K562 (cell line): ENCODE results near the gene HPGDS. TPM values are rescaled to one million over a fixed set of nuclear protein-coding genes. Genes with fewer than 3 reads are reported as not detected.
A peak's percentile ranks its signal among the peaks of the same experiment; 100 is the strongest.

Experiments used
- ATAC-seq: fragments of 200-7000 bp; cut with Tn5 transposase; 3 replicates; pipeline ENCODE4 v1.9.1; 2020; ENCODE audit warnings: moderate library complexity
- BruUV-seq: library from RNA; stranded (reverse); fragments of 400-500 nt; replicated peaks from 2 replicates; lab custom pipeline; 2021; lab: Mats Ljungman, UMichigan
- CTCF ChIA-PET: fragments of 300-600 bp; formaldehyde crosslinking; extraction: SDS; loops from one replicate; lab custom pipeline; 2021; ENCODE audit warnings: low intra/inter-chr PET ratio; lab: Yijun Ruan, JAX
- POLR2A ChIA-PET: fragments of 300-600, 350-650 bp; sonication (Branson Sonifier 250); formaldehyde crosslinking; extraction: SDS; loops from one replicate; lab custom pipeline; 2021; ENCODE audit warnings: antibody characterized with exemption, inconsistent platforms; lab: Yijun Ruan, JAX
- DNase-seq, 4 experiments: peaks; one replicate each; pipeline versions ENCODE4 v3.0.0 to v3.0.0-alpha.2; 2011 to 2018; ENCODE audit warnings: low spot score in 3 of 4, mixed read lengths in 3 of 4; ENCODE audit errors: extremely low read depth in 1 of 4
- FAIRE-seq: peaks from 2 replicates; lab custom pipeline; 2011; peaks lifted over from hg19 to GRCh38; lab: Jason Lieb, UNC
- H2AFZ ChIP-seq: 2 replicates; pipeline ENCODE4 v1.6.0; 2011; ENCODE audit warnings: low read depth, low read length, control low read depth, inconsistent platforms
- H3K27ac ChIP-seq: fragments of 200-600 bp; 3 replicates; pipeline ENCODE4 v1.8.0; 2011; ENCODE audit warnings: low read depth, mild to moderate bottlenecking, control low read depth, inconsistent platforms, low read length, moderate library complexity, mixed read lengths; ENCODE audit errors: extremely low read depth
- H3K27me3 ChIP-seq, 2 experiments: fragments of 300-600 bp in 1 of 2; 2 replicates in 1 of 2; 3 replicates in 1 of 2; pipeline versions ENCODE4 v1.6.0 to v1.8.0; 2011; ENCODE audit warnings: inconsistent platforms in 2 of 2, low read length in 2 of 2, mild to moderate bottlenecking in 1 of 2, mixed read lengths in 1 of 2, moderate library complexity in 1 of 2; ENCODE audit not compliant: control insufficient read depth in 2 of 2, insufficient read depth in 2 of 2
- H3K36me3 ChIP-seq: fragments of 300-600 bp; 3 replicates; pipeline ENCODE4 v1.8.0; 2011; ENCODE audit warnings: mild to moderate bottlenecking, low read length, inconsistent platforms; ENCODE audit not compliant: control insufficient read depth, insufficient read depth
- H3K4me1 ChIP-seq, 2 experiments: fragments of 200-600 bp in 1 of 2; replicated peaks in 1 of 2; 2 replicates in 1 of 2; 3 replicates in 1 of 2; pipeline versions ENCODE4 v1.5.1 to v1.8.0; 2011; ENCODE audit warnings: inconsistent platforms in 2 of 2, low read length in 2 of 2, mild to moderate bottlenecking in 1 of 2, mixed read lengths in 1 of 2, moderate library complexity in 1 of 2; ENCODE audit not compliant: control insufficient read depth in 2 of 2, insufficient read depth in 2 of 2
- H3K4me2 ChIP-seq: 2 replicates; pipeline ENCODE4 v1.6.1; 2011; ENCODE audit warnings: low read length, control low read depth, inconsistent platforms, mixed read lengths; ENCODE audit not compliant: insufficient read depth
- H3K4me3 ChIP-seq: fragments of 200-600 bp; sonication (generic), shearing (Covaris generic); 2 replicates; pipeline ENCODE4 v1.5.1; 2016; ENCODE audit warnings: control low read depth, inconsistent platforms
- H3K79me2 ChIP-seq: fragments of 200-600 bp; 3 replicates; pipeline ENCODE4 v1.8.0; 2011; ENCODE audit warnings: low read length, inconsistent platforms; ENCODE audit not compliant: control insufficient read depth, insufficient read depth
- H3K9ac ChIP-seq, 2 experiments: 2 replicates each; pipeline versions ENCODE4 v1.6.0 to v1.6.1; 2011; ENCODE audit warnings: low read depth in 2 of 2, low read length in 2 of 2, control low read depth in 1 of 2, inconsistent platforms in 1 of 2, mild to moderate bottlenecking in 1 of 2, mixed read lengths in 1 of 2; ENCODE audit not compliant: insufficient read depth in 1 of 2
- H3K9me1 ChIP-seq: one replicate; pipeline ENCODE4 v1.6.0; 2011; ENCODE audit warnings: inconsistent platforms, mild to moderate bottlenecking, low read length, moderate library complexity; ENCODE audit not compliant: control insufficient read depth, insufficient read depth
- H3K9me3 ChIP-seq: replicated peaks from 2 replicates; pipeline ENCODE4 v1.5.1; 2011; ENCODE audit warnings: low read depth, low read length, inconsistent platforms; ENCODE audit not compliant: control insufficient read depth, insufficient read depth
- H4K20me1 ChIP-seq: replicated peaks from 2 replicates; pipeline ENCODE4 v1.6.1; 2011; ENCODE audit warnings: low read length, inconsistent platforms, mixed read lengths; ENCODE audit not compliant: control insufficient read depth, insufficient read depth
- CBFA2T3 ChIP-seq: fragments of 450-650 bp; IDR thresholded peaks from 2 replicates; pipeline ENCODE4 v1.6.1; 2017
- CBX3 ChIP-seq, 2 experiments: IDR thresholded peaks; 1 replicate in 1 of 2; 2 replicates in 1 of 2; pipeline ENCODE4 v1.6.1; 2012; ENCODE audit warnings: inconsistent platforms in 2 of 2, low read length in 2 of 2, borderline replicate concordance in 1 of 2, control low read depth in 1 of 2
- CHD1 ChIP-seq: fragments of 200-600 bp; sonication (generic); IDR thresholded peaks from one replicate; pipeline ENCODE4 v1.6.1; 2012; ENCODE audit warnings: mild to moderate bottlenecking, moderate library complexity, low read length, inconsistent platforms
- EP300 ChIP-seq: IDR thresholded peaks from 2 replicates; pipeline ENCODE4 v1.6.1; 2012; ENCODE audit warnings: low read length, improper control_type of control experiment
- SMAD4 ChIP-seq: fragments of 250-450 bp; sonication (Bioruptor Pico); conservative IDR thresholded peaks from 2 replicates; pipeline ENCODE4 v1.8.0; 2021; ENCODE audit warnings: inconsistent platforms, mild to moderate bottlenecking, moderate library complexity
- TAF1 ChIP-seq: IDR thresholded peaks from 2 replicates; pipeline ENCODE4 v1.6.1; 2011; ENCODE audit warnings: mild to moderate bottlenecking, low read length, moderate library complexity; ENCODE audit not compliant: insufficient read depth, control insufficient read depth, severe bottlenecking; ENCODE audit errors: extremely low read depth
- ZNF384 ChIP-seq: IDR thresholded peaks from 2 replicates; pipeline ENCODE4 v1.6.1; 2012; ENCODE audit warnings: low read depth, low read length, improper control_type of control experiment
- WGBS: fragments of 100-300 bp; shearing (Covaris generic); methylation state at CpG from one replicate; pipeline ENCODE4 v1.1.6; 2016; ENCODE audit warnings: low coverage, mixed read lengths; ENCODE audit not compliant: insufficient coverage; ENCODE audit errors: missing lambda C conversion rate; 5-methylcytosine and 5-hydroxymethylcytosine counted together
- in situ Hi-C: fragments of 300-500 bp; cut with MboI; formaldehyde crosslinking; loops from 4 replicates; pipeline ENCODE4 v1.15.0; 2018; ENCODE audit warnings: inconsistent platforms, mixed read lengths
- intact Hi-C: fragments of 100-400 bp; cut with micrococcal nuclease; formaldehyde crosslinking; loops from 2 replicates; pipeline ENCODE4 v1.14.2; 2022
- polyA plus RNA-seq, 8 experiments: library from polyadenylated mRNA; depleted of rRNA in 4 of 8; stranded (reverse) in 5 of 8; unstranded in 3 of 8; fragments of >200 nt; fragmentation: Nextera tagmentation in 2 of 8; fragmentation: Illumina TruSeq in 1 of 8; extraction: Ambion mirVana in 2 of 8; extraction: Trizol in 1 of 8; gene quantifications; 2 replicates each; pipeline versions ENCODE4 v1.2.1 to v1.2.3, GENCODE V29; 2011 to 2014; ENCODE audit warnings: inconsistent platforms in 1 of 8, missing spikeins in 1 of 8
- total RNA-seq, 7 experiments: library from RNA; depleted of rRNA in 6 of 7; stranded (reverse); fragments of >200 nt in 6 of 7; fragmentation: Illumina TruSeq in 2 of 7; extraction: Trizol in 2 of 7; gene quantifications; 2 replicates each; pipeline versions ENCODE4 v1.2.1 to v1.2.3, GENCODE V29; 2011 to 2021; ENCODE audit warnings: low replicate concordance in 1 of 7

The HPGDS gene
- total and polyA plus RNA-seq, 9 of the 15 experiments (the other 6 are each of a cell fraction or from before 2014, with no cell fraction given): 0.07 to 0.36 (median 0.14) TPM; not detected in 4

DNA sequence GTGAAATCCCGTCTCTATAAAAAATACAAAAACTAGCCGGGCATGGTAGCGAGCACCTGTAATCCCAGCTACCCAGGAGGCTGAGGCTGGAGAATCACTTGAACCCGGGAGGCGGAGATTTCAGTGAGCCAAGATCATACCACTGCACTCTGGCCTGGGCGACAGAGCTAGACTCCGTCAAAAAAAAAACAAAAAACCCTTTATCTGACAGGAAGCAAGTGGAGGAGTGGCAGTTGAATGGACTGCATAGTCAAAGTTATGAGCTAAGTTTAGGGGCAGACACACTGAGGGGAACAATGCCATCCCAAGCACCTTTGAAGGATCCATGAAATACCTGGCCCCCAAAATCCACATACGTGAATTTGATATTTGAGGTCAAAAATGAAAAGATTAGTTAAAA lies 7.5 kb upstream of the HPGDS start:
- CTCF ChIA-PET: no interaction called here
- intact Hi-C loops (no loop called here), in situ Hi-C loops (no loop called here)
- no peak overlapping the region for H3K27ac ChIP-seq
- WGBS: 53% methylated on average over 8 of the region's 8 CpGs
- TF ChIP-seq CBX3 (IDR thresholded peaks at IDR 0.05; ENCODE audit: borderline replicate concordance in 1 of 2, low read length in 2 of 2) (0 out of 3 replicates have a peak, but pooled peaks of 1 of the 2 experiments have one; percentile 17), EP300 (peak; percentile 35; the same call in 1 of the 2 replicates), SMAD4 (CRISPR knock-in tag) (0 out of 2 replicates have a peak, but pooled peaks have one; percentile 19), CBFA2T3 (0 out of 2 replicates have a peak, but pooled peaks have one; percentile 23), TAF1 (no peak), ZNF384 (peak; percentile 54; the same call in 1 of the 2 replicates), CHD1 (no peak)
- no peaks in the 10 kb centered on the region for H3K9me1 ChIP-seq
- no peak overlapping the region for H3K9ac ChIP-seq
- FAIRE-seq: no peak
- POLR2A ChIA-PET: no interaction called here
- H2AFZ ChIP-seq: no peak overlapping the region
- no peak overlapping the region for H3K4me3 ChIP-seq
- peaks cover 0 to 19% of the 10 kb centered on the region in 2 experiments; a peak in 2 of 5 replicates for H3K4me1 ChIP-seq
- no peaks in the 10 kb centered on the region for H3K9me3 ChIP-seq
- no peaks in the 10 kb centered on the region for H3K27me3 ChIP-seq
- no peak overlapping the region for H3K4me2 ChIP-seq
- peak; percentile 57 for ATAC-seq
- no peaks in the 10 kb centered on the region for H3K36me3 ChIP-seq
- H4K20me1 ChIP-seq: no peaks in the 10 kb centered on the region
- no peaks in the 10 kb centered on the region for H3K79me2 ChIP-seq
- DNase-seq: no peak
- no TSS peak for BruUV-seq
